Measurements from ENCODE around the gene BBS9. TPM values are rescaled to one million over a fixed set of nuclear protein-coding genes. Genes with fewer than 3 reads are reported as not detected.

The BBS9 gene
- total RNA-seq, 1 donor from 2014 or later: 19.6 TPM

DNA sequence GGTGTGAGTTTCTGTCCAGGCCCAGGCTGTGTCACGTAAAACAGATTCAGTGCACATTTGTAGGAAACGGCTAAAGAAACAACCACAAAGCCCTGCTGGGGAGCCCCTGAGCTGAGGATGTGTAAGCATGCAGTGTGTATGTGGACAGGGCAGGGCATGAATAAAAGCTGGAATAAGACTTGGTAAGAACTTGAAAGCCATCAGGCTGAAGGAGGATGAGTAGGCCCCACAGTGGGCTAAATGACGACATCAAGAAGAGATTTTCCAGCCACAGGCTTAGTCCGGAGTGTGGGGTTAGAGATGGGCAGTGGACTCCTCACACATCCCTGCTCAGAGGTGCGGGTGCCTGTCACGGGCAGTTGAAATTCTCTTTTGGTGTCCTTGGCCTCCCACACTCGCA lies 505.2 kb downstream of the BBS9 start:
- H3K36me3 ChIP-seq: no peaks in the 10 kb centered on the region
- ATAC-seq: no peak
- no peaks in the 10 kb centered on the region for H3K9me3 ChIP-seq
- TF ChIP-seq, protein P1, sequence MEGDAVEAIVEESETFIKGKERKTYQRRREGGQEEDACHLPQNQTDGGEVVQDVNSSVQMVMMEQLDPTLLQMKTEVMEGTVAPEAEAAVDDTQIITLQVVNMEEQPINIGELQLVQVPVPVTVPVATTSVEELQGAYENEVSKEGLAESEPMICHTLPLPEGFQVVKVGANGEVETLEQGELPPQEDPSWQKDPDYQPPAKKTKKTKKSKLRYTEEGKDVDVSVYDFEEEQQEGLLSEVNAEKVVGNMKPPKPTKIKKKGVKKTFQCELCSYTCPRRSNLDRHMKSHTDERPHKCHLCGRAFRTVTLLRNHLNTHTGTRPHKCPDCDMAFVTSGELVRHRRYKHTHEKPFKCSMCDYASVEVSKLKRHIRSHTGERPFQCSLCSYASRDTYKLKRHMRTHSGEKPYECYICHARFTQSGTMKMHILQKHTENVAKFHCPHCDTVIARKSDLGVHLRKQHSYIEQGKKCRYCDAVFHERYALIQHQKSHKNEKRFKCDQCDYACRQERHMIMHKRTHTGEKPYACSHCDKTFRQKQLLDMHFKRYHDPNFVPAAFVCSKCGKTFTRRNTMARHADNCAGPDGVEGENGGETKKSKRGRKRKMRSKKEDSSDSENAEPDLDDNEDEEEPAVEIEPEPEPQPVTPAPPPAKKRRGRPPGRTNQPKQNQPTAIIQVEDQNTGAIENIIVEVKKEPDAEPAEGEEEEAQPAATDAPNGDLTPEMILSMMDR (IDR thresholded peaks at IDR 0.05): no peak
- H3K27me3 ChIP-seq: no peaks in the 10 kb centered on the region
- no peak overlapping the region for H3K27ac ChIP-seq
- no peak for DNase-seq
- H3K4me3 ChIP-seq: no peak overlapping the region
- intact Hi-C loops (cut with DNase I): no loop called here
- H3K4me1 ChIP-seq: no peaks in the 10 kb centered on the region

DNA sequence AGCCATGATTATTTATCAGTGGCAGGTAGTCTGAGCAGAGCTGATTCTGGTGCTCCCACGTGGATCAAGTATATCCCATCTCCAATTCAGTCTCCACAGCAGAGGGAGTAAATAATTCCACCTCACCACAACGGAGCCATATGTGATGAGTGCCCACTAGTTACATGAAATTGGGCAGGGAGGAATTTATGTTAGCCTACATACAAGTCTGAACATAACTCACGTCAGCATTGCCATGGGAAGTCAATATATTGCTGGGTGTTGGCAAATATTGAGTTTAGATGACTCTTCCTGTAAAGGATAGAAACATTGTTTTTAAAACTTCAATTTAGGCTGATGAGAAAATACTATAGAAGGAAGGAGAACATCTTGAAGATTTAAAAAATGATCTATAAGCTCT lies 507.0 kb downstream of the BBS9 start:
- H3K36me3 ChIP-seq: no peaks in the 10 kb centered on the region
- H3K9me3 ChIP-seq: no peaks in the 10 kb centered on the region
- H3K27ac ChIP-seq: no peak overlapping the region
- intact Hi-C loops (cut with DNase I): no loop called here
- H3K4me1 ChIP-seq: no peaks in the 10 kb centered on the region
- TF ChIP-seq, protein P1 (IDR thresholded peaks at IDR 0.05): no peak
- H3K4me3 ChIP-seq: no peak overlapping the region
- ATAC-seq: no peak
- DNase-seq: no peak
- H3K27me3 ChIP-seq: no peaks in the 10 kb centered on the region

DNA sequence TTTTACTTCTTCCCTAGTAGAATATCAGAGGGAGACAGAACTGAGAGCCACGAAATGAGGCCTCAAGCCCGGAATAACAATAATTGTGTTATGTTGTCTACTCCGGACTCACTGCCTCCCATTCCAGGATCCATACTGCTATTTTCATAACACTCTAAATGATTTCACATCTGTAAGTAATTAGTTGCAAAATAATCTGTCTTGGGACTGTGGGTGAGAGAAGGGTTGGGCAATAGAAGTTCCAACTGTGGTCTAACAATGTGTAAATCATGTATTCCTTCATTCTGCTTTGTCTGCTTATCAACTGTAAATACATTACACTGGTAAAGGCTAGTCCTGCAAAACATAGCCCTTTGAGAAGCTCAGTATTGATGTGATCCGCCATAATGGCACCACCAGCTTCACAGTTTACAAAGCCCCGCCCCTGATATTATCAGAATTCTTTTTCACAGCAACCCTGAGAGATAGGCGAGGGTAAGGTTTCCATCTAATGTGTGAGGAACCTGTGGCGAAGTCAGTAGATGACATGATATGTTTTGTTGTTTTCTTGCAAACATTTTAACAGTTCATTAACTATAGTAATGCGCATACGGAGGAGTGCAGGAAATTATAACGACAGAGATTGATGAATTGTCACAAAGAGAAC lies 510.3 kb downstream of the BBS9 start:
- Histone ChIP-seq H3K27ac (no peak overlapping the region), H3K27me3 (no peaks in the 10 kb centered on the region), H3K4me3 (no peak overlapping the region), H3K9me3 (no peaks in the 10 kb centered on the region), H3K36me3 (no peaks in the 10 kb centered on the region), H3K4me1 (no peaks in the 10 kb centered on the region)
- no peak for DNase-seq
- intact Hi-C loops (cut with DNase I): no loop called here
- no peak for ATAC-seq
- TF ChIP-seq, protein P1 (IDR thresholded peaks at IDR 0.05): no peak

DNA sequence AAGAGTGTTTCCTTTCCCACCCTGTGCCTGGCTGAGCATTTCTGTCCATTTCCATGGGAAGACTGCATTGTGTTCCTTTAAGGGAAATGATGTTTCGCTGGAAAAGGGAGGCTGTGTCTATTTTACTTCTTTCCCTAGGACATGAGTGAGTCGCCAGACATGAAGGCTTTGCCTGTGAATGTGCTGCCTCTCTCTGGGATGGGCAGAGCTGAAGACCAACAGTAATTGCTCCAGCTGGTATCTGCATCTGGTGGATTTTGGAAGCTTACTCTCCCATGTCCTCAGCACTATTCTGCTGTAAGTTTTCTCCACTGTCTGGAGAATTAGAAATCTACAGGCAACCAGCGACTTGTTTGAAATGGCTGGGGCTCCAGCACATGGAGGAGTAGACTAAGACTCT lies 511.4 kb downstream of the BBS9 start:
- DNase-seq: no peak
- intact Hi-C loops (cut with DNase I): no loop called here
- Histone ChIP-seq H3K27me3 (no peaks in the 10 kb centered on the region), H3K9me3 (no peaks in the 10 kb centered on the region), H3K4me1 (no peaks in the 10 kb centered on the region), H3K36me3 (no peaks in the 10 kb centered on the region), H3K4me3 (no peak overlapping the region), H3K27ac (no peak overlapping the region)
- no peak for ATAC-seq
- TF ChIP-seq, protein P1 (IDR thresholded peaks at IDR 0.05): no peak

DNA sequence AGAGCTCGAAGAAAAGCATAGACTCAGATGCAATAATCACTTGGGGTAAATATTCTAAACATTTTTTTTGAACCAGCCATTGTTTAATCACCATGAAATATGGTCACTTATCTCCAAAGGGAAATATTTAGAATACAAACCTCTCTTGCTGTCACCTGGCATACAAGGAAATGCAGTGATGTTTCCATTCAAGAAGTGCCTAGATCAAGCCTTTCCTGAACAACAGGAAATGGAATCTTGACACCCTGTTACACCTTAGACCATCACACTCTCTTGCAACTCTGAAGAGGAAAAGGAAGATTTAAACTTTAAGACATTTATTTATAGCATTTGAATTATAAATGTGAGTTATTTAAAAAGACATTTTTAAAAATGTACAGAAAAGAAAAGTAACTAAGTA lies 512.9 kb downstream of the BBS9 start:
- ATAC-seq (no peak), DNase-seq (no peak)
- TF ChIP-seq, protein P1 (IDR thresholded peaks at IDR 0.05): no peak
- Histone ChIP-seq H3K4me3 (no peak overlapping the region), H3K9me3 (no peaks in the 10 kb centered on the region), H3K27me3 (no peaks in the 10 kb centered on the region), H3K27ac (no peak overlapping the region), H3K4me1 (no peaks in the 10 kb centered on the region), H3K36me3 (no peaks in the 10 kb centered on the region)
- intact Hi-C loops (cut with DNase I): no loop called here

DNA sequence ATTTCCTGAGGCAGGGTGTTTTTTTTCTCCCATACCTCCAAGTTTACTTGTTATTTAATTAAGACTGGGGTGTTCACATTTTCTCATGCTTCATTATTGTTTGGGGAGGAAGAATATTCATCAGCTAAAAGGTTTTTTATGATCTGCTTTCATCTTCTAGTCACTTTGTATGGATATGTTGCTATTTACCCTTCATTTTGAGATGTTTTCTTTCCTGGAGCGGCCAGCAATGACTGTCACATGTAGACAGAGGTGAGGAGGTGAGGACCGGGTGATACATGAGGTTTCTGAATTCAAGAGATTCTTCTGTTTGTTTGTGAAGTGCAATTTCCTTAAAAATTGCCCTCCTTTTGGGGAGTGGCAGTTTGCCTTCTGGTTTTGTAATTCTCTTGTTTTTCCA lies 514.2 kb downstream of the BBS9 start:
- no peak for DNase-seq
- H3K36me3 ChIP-seq: no peaks in the 10 kb centered on the region
- H3K27me3 ChIP-seq: no peaks in the 10 kb centered on the region
- no peaks in the 10 kb centered on the region for H3K9me3 ChIP-seq
- no peak overlapping the region for H3K27ac ChIP-seq
- intact Hi-C loops (cut with DNase I): no loop called here
- H3K4me3 ChIP-seq: no peak overlapping the region
- TF ChIP-seq, protein P1 (IDR thresholded peaks at IDR 0.05): no peak
- no peaks in the 10 kb centered on the region for H3K4me1 ChIP-seq
- ATAC-seq: no peak
